HepG2 (cell line): Measurements from ENCODE around the gene PPIG. TPM values are rescaled to one million over a fixed set of nuclear protein-coding genes. Genes with fewer than 3 reads are reported as not detected.
"Not testable (repeated sequence)": the region's sequence is repeated elsewhere in the genome, so short reads cannot be mapped to it uniquely, and the experiment has no call there.

Source experiments
- ATAC-seq: fragments of 200-7000 bp; cut with Tn5 transposase; 3 replicates; pipeline ENCODE4 v1.9.1; 2020; ENCODE audit warnings: mild to moderate bottlenecking, moderate library complexity
- BruUV-seq: library from RNA; stranded (reverse); fragments of 400-500 nt; replicated peaks from 2 replicates; lab custom pipeline; 2021; lab: Mats Ljungman, UMichigan
- CTCF ChIA-PET: fragments of 300-600 bp; formaldehyde crosslinking; extraction: SDS; loops from one replicate; lab custom pipeline; 2021; ENCODE audit warnings: low total read pairs, inconsistent platforms, low intra/inter-chr PET ratio; lab: Yijun Ruan, JAX
- POLR2A ChIA-PET: fragments of 350-600 bp; sonication (Branson Sonifier 250); formaldehyde crosslinking; loops from one replicate; lab custom pipeline; 2020; ENCODE audit warnings: antibody characterized with exemption, inconsistent platforms; lab: Yijun Ruan, JAX
- DNase-seq: peaks from one replicate; pipeline ENCODE4 v3.0.0-alpha.2; 2015; ENCODE audit warnings: low spot score
- FAIRE-seq: peaks from 3 replicates; lab custom pipeline; 2011; peaks lifted over from hg19 to GRCh38; lab: Jason Lieb, UNC
- H2AFZ ChIP-seq: one replicate; pipeline ENCODE4 v1.6.1; 2011; ENCODE audit warnings: low read length, inconsistent platforms
- H3K27ac ChIP-seq: fragments of 300-600 bp; 3 replicates; pipeline ENCODE4 v1.8.0; 2011; ENCODE audit warnings: mixed run types, mild to moderate bottlenecking, mixed read lengths, low read length, inconsistent platforms; ENCODE audit not compliant: insufficient read depth; ENCODE audit errors: extremely low read length
- H3K27me3 ChIP-seq, 2 experiments: fragments of 200-600 bp in 1 of 2; 2 replicates in 1 of 2; 3 replicates in 1 of 2; pipeline versions ENCODE4 v1.6.0 to v1.8.0; 2011; ENCODE audit warnings: low read length in 2 of 2, mild to moderate bottlenecking in 2 of 2, moderate library complexity in 2 of 2, inconsistent platforms in 1 of 2; ENCODE audit not compliant: insufficient read depth in 2 of 2, control insufficient read depth in 1 of 2
- H3K36me3 ChIP-seq, 2 experiments: fragments of 200-600 bp in 1 of 2; replicated peaks in 1 of 2; 2 replicates in 1 of 2; 3 replicates in 1 of 2; pipeline versions ENCODE4 v1.5.1 to v1.8.0; 2011; ENCODE audit warnings: low read length in 2 of 2, inconsistent platforms in 1 of 2; ENCODE audit not compliant: insufficient read depth in 2 of 2, control insufficient read depth in 1 of 2
- H3K4me1 ChIP-seq: 2 replicates; pipeline ENCODE4 v1.5.1; 2012; ENCODE audit warnings: low read length, inconsistent platforms; ENCODE audit not compliant: insufficient read depth
- H3K4me2 ChIP-seq: 2 replicates; pipeline ENCODE4 v1.6.0; 2011; ENCODE audit warnings: low read depth, low read length, inconsistent platforms
- H3K4me3 ChIP-seq, 3 experiments: fragments of 200-600 bp in 1 of 3; sonication (generic), shearing (Covaris generic) in 1 of 3; replicated peaks in 1 of 3; 2 replicates each; pipeline ENCODE4 v1.5.1; 2011 to 2016; ENCODE audit warnings: low read length in 3 of 3, inconsistent platforms in 2 of 3, low read depth in 2 of 3, mild to moderate bottlenecking in 2 of 3, control low read depth in 1 of 3, mixed read lengths in 1 of 3; ENCODE audit not compliant: insufficient read depth in 1 of 3
- H3K79me2 ChIP-seq: one replicate; pipeline ENCODE4 v1.6.1; 2011; ENCODE audit warnings: low read length, inconsistent platforms; ENCODE audit not compliant: insufficient read depth
- H3K9ac ChIP-seq: 2 replicates; pipeline ENCODE4 v1.6.0; 2011; ENCODE audit warnings: mild to moderate bottlenecking, low read depth, low read length, inconsistent platforms; ENCODE audit not compliant: insufficient read depth
- H3K9me3 ChIP-seq: 2 replicates; pipeline ENCODE4 v1.5.1; 2012; ENCODE audit warnings: mild to moderate bottlenecking, low read length
- H4K20me1 ChIP-seq: 2 replicates; pipeline ENCODE4 v1.6.0; 2011; ENCODE audit warnings: inconsistent platforms, mild to moderate bottlenecking, low read length, moderate library complexity; ENCODE audit not compliant: insufficient read depth
- KMT2B ChIP-seq: IDR thresholded peaks from 2 replicates; pipeline ENCODE4 v1.6.1; 2016; ENCODE audit warnings: missing genetic modification reagents, missing compliant biosample characterization
- REPIN1 ChIP-seq: sonication (generic); formaldehyde crosslinking; IDR thresholded peaks from 2 replicates; pipeline ENCODE4 v1.8.0; 2022; ENCODE audit warnings: missing genetic modification reagents, low read depth, mild to moderate bottlenecking, borderline replicate concordance
- ZBTB2 ChIP-seq: sonication (generic); formaldehyde crosslinking; IDR thresholded peaks from 2 replicates; pipeline ENCODE4 v1.8.0; 2022; ENCODE audit warnings: low read depth, missing genetic modification reagents
- ZFP36L1 ChIP-seq: sonication (generic); formaldehyde crosslinking; IDR thresholded peaks from 2 replicates; pipeline ENCODE4 v1.8.0; 2022; ENCODE audit warnings: mild to moderate bottlenecking, missing genetic modification reagents, moderate library complexity
- ZMYM3 ChIP-seq: sonication (generic); formaldehyde crosslinking; IDR thresholded peaks from 2 replicates; pipeline ENCODE4 v1.5.1; 2020; ENCODE audit warnings: mild to moderate bottlenecking, missing genetic modification reagents
- ZNF589 ChIP-seq: sonication (generic); formaldehyde crosslinking; conservative IDR thresholded peaks from 2 replicates; pipeline ENCODE4 v1.8.0; 2022; ENCODE audit warnings: mild to moderate bottlenecking, moderate library complexity, missing genetic modification reagents
- WGBS: methylation state at CpG from one replicate; pipeline ENCODE4 v1.1.6; 2017; ENCODE audit warnings: low lambda C conversion rate; 5-methylcytosine and 5-hydroxymethylcytosine counted together
- in situ Hi-C: cut with HindIII; loops from 2 replicates; pipeline ENCODE4 v1.10.0; 2017; ENCODE audit warnings: low pct_unique_long_range_greater_than_20kb; ENCODE audit not compliant: extremely low pct_ligation_motif_present
- intact Hi-C: fragments of 100-400 bp; cut with micrococcal nuclease; formaldehyde crosslinking; loops from one replicate; pipeline ENCODE4 v1.10.0; 2022; ENCODE audit not compliant: unreplicated experiment
- polyA plus RNA-seq, 8 experiments: library from polyadenylated mRNA; depleted of rRNA in 3 of 8; stranded (reverse) in 7 of 8; unstranded in 1 of 8; fragments of >200 nt; fragmentation: Illumina TruSeq in 4 of 8; extraction: Trizol in 4 of 8; gene quantifications; 2 replicates each; pipeline versions ENCODE4 v1.2.1 to v1.2.3, GENCODE V29; 2011 to 2016; ENCODE audit warnings: low read depth in 4 of 8, missing spikeins in 1 of 8, mixed read lengths in 1 of 8; ENCODE audit not compliant: insufficient read depth in 1 of 8
- total RNA-seq, 5 experiments: library from RNA; depleted of rRNA; stranded (reverse); fragments of >200 nt; fragmentation: Illumina TruSeq; extraction: Trizol; gene quantifications; 2 replicates each; pipeline ENCODE4 v1.2.3, GENCODE V29; 2016; ENCODE audit warnings: low read depth in 1 of 5
- TF ChIP-seq, protein P1 (sequence below), 2 experiments: sonication (generic) in 1 of 2; formaldehyde crosslinking in 1 of 2; IDR thresholded peaks; 2 replicates each; pipeline versions ENCODE4 v1.4.0 to v1.6.1; 2018 to 2020; ENCODE audit warnings: missing genetic modification reagents in 2 of 2, borderline replicate concordance in 1 of 2, low read depth in 1 of 2, mild to moderate bottlenecking in 1 of 2, missing biosample characterization in 1 of 2

PPIG gene
- total and polyA plus RNA-seq, 2 of the 13 experiments (the other 11 are each of a cell fraction or from before 2014, with no cell fraction given): 31.3 to 81.0 TPM

- TF ChIP-seq, protein P1, sequence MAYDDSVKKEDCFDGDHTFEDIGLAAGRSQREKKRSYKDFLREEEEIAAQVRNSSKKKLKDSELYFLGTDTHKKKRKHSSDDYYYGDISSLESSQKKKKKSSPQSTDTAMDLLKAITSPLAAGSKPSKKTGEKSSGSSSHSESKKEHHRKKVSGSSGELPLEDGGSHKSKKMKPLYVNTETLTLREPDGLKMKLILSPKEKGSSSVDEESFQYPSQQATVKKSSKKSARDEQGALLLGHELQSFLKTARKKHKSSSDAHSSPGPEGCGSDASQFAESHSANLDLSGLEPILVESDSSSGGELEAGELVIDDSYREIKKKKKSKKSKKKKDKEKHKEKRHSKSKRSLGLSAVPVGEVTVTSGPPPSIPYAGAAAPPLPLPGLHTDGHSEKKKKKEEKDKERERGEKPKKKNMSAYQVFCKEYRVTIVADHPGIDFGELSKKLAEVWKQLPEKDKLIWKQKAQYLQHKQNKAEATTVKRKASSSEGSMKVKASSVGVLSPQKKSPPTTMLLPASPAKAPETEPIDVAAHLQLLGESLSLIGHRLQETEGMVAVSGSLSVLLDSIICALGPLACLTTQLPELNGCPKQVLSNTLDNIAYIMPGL (CRISPR knock-in tag; IDR thresholded peaks at IDR 0.05; ENCODE audit: borderline replicate concordance in 1 of 2, low read depth in 1 of 2): no peak
Measured at GRCh38 chr2:169684135-169684565, 100.0 kb downstream of the PPIG start (continued).

DNA sequence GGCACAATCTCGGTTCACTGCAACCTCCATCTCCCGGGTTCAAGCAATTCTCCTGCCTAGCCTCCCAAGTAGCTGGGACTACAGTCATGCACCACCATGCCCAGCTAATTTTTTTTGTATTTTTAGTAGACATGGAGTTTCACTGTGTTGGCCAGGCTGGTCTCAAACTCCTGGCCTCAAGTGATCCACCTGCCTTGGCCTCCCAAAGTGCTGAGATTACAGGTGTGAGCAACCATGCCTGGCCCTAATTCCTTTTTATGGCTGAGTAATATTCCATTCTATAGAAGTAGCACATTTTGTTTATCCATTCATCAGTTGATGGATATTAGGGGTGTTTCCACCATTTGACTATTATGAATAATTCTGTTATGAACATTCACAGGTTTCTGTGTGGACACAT lies 100.6 kb downstream of the PPIG start:
- H4K20me1 ChIP-seq, H3K9ac ChIP-seq, DNase-seq, H2AFZ ChIP-seq, H3K79me2 ChIP-seq, ATAC-seq, in situ Hi-C loops, CTCF ChIA-PET, H3K27me3 ChIP-seq, H3K9me3 ChIP-seq, H3K4me3 ChIP-seq, FAIRE-seq, H3K36me3 ChIP-seq, BruUV-seq: not testable (repeated sequence)
- POLR2A ChIA-PET: interaction anchor here (1.7 to 3.1 kb wide), 5 partner anchors 9 to 143 kb away, joined by 9 to 32 read pairs (median 13); partner anchors contain the start of genes CFAP210, KLHL23, PHOSPHO2 and UBR3
- intact Hi-C loops: loop anchor here (5.0 kb wide), 1 partner anchor 112 kb away; the partner anchor contains the start of gene FASTKD1
- Histone ChIP-seq H3K27ac (peak overlapping the region; percentile 92), H3K4me2 (0 out of 2 replicates have a peak overlapping the region, but pooled peaks have one; percentile 64), H3K4me1 (peaks cover 38% of the 10 kb centered on the region)
- 0 out of 2 replicates have a peak, but pooled peaks have one; percentile 45 for TF ChIP-seq ZNF589 (CRISPR knock-in tag)
- peak; percentile 29; the same call in 1 of the 2 replicates for TF ChIP-seq KMT2B (CRISPR knock-in tag)
- TF ChIP-seq ZMYM3: peak; percentile 40; the same call in 1 of the 2 replicates
- 0 out of 2 replicates have a peak, but pooled peaks have one; percentile 26 for TF ChIP-seq ZBTB2 (CRISPR knock-in tag)
- 0 out of 2 replicates have a peak, but pooled peaks have one; percentile 15 for TF ChIP-seq REPIN1 (CRISPR knock-in tag)
- TF ChIP-seq ZFP36L1: 0 out of 2 replicates have a peak, but pooled peaks have one; percentile 50
- 100% methylated on average over 2 of the region's 2 CpGs for WGBS
